GM19438 (cell line): ENCODE data around the gene CDK11A.
"Not testable (repeated sequence)": the region's sequence is repeated elsewhere in the genome, so short reads cannot be mapped to it uniquely, and the experiment has no call there.

Experiments
- ATAC-seq: cut with Tn5 transposase; IDR thresholded peaks from one replicate; pipeline ENCODE4 v1.9.1; 2021; ENCODE audit warnings: low read depth; ENCODE audit not compliant: unreplicated experiment

Gene CDK11A

DNA sequence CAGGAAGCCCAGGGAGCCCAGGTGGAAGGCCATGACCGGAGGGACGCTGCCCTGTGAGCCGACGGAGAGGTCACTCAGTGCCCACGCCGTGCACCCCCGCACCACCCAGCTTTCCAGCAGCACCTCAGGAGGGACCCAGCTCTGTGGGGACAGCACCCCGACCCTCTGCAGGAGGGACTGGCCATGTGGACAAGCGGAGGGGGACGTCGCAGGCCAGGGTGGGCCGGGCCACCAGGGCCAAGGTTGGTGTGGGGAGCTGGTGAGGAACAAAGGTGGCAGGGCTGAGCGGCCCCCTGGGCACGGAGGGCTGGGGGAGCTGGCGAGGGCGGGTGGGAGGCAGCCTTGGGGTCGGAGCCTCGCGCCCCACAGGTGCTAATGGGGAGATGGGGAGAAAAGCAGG is 31.3 kb upstream of the CDK11A start:
- ATAC-seq, result no peak

DNA sequence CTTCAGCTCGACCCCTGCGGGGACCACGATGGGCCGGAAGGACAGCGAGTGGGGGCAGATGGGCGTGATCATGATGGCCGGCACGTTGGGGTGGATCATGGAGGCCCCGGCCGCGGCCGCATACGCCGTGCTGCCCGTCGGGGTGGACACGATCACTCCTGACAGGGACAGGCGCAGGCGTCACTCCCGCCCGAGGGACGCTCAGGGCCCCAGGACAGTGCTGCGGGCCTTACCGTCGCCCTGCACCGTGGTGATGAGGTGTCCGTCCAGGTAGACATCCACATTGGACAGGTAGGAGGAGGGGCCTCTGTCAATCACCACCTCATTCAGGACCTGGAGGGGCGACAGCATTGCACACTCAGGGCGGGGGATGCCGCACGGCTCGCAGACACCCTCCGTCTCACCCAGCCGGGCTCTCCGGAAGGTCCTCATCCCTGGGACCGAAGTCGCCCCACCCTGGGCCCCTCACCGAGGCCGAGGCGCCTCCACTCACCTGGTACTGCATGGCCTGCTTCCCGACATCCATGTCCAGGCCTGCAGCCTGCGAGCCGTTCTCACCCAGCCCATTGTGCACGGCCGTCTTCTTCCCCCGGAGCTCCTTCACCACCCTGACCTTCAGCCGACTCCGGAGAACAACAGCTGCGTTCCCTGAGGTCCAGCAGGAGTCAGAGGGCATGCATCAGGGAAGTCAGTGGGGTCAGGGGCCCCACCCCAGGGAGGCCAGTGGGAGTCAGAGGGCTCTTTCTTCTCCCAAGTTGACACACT is 30.1 kb upstream of the CDK11A start:
- ATAC-seq, result no peak

DNA sequence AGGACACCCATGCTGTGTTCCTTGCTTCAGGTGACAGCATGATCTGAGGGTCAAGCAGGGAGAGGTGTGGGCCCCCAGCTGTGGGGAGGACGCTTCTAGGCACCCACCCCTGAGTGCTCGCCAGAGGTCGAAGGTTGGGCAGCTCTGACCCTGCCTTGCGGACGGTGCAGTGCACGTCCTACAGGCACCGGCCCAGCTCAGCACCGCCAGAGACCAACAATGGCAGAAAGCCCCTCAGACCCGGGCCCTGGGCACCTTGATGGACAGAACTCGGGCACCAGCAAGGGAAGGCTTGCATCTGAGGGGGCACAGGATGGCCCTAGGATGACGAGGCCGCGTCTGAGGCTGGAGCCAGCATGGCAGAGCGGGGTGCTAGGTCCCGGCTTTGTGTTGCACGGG is 29.4 kb upstream of the CDK11A start:
- no peak for ATAC-seq

DNA sequence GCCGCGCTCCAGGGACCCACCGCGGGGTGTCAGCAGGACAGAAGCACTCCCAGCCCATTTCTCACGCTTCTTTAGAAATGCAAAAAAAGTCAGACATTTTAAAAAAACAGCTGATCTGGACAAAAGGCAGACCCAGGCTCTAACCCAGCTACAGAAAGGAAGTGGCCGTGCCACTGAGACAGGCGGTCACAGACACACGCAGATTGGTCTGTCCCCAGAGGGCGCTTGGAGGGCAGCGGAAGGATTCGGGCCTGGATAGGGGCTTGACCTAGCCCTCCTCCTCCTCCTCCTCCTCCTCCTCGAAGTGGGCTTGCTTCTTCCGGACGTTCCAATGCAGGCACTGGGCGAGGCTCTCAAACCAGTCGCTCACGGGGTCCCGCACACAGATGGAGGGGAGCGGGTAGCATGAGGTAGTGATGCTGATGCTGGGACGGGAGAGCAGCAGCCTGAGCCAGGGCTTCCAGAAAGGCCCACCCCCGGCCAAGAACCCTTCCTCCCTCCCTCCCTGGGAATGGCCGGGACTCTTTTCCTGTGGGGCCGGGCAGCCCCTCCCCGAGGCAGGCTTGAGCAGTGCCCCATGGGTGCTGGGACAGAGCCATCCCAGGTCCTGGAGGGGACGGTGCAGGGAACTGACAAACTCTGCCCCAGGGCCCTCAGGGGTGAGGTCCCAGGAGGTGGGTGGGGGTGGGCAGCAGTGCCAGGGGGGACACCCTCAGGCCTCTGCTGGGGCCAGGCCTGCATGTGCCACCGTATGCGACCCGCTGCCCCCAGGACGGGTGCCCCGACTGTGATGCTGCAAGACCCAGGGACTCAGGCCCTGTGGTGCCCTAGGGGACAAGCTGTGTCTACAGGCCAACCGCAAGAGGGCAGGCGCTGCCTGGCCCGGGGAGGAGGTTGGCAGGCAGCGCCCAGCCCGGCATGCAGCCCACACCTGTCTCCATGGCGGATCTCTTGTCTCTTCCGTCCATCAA is 28.8 kb upstream of the CDK11A start:
- ATAC-seq, result no peak

- no peak for ATAC-seq
These were observed 28.0 kb upstream of the CDK11A start for GRCh38 chr1:1752190-1752589.

DNA sequence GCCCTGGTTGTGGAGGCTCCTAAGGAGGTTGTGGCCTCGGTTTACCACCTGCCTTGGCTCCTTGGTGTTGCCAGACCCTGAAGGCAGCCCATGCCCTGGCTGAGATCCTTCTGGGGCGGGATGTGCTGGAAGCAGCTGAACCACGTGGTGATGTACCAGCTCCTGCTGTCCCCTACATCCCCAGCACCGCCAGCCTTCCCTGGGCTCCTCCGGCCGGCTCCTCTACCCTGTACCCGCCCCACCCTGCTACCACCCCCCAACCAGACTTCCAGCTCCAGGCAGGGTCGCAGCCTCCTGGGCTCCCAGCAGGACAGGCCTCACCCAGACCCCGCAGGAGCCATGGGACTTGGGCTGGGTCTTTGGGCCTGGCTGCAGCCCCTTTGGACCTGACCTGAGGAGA is 25.8 kb upstream of the CDK11A start:
- ATAC-seq, result not testable (repeated sequence)

DNA sequence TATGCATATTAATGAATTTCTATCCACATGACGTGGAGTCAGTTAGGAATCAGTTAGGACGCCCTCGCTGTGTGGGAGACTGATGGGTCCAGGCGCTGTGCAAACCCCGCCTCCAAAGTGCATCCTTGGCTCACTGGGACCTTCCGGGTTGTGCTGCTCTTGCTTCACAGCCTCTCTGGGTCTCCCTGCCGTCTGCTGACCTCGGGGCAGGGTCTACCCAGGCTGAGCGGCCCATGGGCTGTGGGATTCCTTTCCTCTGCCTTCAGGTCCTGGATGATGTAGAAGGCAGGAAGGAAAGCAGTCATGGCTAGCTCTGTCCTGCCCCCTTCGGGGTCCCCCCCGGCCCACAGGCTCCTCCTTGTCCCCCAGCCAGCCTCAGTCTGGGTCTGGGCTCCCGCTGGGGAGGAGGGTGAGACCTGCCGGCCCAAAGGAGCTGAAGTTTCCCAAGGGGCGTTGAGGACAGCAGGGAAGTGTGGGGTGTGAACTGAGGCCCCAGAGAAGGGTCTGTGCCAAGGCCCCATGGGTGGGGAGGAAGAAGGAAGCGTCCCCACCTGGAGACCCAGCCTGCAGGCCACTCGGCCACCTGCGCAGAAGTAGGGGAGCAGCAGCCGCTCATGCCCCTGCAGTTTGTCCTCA is 24.6 kb upstream of the CDK11A start:
- ATAC-seq, result no peak

DNA sequence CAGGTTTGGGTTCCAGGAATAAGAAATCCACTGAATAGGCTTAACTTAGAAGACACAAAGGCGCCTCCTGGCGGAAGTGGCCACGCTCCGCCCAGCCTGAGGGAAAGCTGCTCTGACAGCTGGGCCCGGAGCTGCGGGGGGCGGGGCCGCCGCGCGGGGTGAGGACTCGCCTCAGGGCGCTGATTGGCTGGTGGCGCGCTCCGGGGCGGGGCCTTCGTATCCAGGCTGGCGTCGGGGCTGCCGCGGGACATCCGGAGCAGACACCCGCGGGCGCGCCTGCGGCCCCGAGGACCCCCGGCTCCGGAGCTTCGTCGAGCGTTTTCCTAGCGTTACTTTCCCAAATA is 22.4 kb upstream of the CDK11A start:
- peak; percentile 80 for ATAC-seq

GRCh38 chr1:1745651-1746565 is 21.8 kb upstream of the CDK11A start:
- peak; percentile 68 for ATAC-seq

GRCh38 chr1:1742529-1742928 is 18.4 kb upstream of the CDK11A start:
- not testable (repeated sequence) for ATAC-seq

- ATAC-seq, result not testable (repeated sequence)
These were observed 16.9 kb upstream of the CDK11A start for GRCh38 chr1:1741013-1741412.

DNA sequence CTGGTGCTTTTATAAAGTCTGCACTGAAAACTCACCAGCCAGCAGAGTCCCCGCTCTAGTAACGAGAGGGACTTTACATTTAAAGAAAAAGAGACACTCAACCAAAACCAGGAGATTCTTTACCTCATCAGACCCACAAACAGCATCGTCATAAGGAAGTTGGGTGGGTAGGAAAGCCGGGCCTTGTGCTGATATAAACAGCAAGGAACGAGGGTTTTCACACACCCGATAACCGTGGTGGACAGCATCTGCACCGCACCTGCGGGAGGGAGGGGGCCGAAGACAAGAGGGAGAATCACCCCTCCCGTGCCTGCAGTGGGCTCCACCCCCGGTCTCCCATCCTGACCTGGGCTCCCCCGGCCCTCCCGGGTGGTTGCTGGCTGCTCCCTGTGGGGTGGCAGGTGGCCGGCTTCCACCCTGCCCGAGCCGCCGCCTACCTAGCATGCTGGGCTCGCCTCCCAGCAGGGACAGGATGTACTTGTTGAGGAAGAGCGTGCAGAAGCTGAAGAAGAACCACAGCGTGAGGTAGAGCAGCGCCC is 14.7 kb upstream of the CDK11A start:
- not testable (repeated sequence) for ATAC-seq

DNA sequence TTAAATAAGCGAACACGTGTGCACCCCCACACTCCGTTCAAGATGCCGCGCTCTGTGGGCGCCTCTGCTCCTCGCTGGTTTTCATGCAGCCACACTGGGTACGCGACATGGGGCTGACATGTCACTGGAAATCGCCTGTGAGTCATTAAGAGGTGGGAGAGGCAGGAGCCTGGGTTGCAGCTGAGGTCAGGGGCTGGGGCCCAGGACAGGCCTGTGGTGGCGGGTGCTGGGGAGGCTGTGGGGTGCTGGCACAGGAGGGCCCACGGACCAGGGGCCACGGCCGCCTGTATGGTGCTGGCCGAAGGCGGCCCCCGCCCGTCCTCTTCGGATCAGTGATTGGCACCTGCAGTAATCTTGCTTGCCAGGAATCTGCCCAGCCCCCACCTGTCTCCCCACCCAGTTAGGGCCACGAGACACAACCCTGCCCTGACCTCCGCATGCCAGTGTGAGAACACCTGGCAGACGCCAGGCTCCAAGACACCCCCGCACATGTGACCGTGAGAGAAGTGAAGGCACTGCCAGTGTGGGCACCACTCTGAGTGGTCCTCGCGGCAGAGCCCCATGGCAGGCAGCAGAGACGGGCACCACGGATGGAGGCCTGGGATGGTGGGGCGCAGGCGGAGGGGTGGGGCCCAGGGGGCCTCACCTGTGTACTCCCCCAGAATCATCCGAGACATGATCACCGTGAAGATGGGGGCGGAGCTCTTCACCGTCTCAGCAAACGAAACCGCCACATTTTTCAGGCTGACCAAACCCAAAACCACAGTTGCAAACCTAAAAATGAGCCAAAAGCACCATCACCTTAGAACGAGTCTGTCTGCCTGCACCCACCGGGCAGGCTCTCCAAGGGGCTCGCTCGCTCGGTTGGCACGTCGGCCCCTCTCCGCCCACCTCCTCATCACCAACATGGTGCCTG is 13.8 kb upstream of the CDK11A start:
- ATAC-seq, result not testable (repeated sequence)

DNA sequence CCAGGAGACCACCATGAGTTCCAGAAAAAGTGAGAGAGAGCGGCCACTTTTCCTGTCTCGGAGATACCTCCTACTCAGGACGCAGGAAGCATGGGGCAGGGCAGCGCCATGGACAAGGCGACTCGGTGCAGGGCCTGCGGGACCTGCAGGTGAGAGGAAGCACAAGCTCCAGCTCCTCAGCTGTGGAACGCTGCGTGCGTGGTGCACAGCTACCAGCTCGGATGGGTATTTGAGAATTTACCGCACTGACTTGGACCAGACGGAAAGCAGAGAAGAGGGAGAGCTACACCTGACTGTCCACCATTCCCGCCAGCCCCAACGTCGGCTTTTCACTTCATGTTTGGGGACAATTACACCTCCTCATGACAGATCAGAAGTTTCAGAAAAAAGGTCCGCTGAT is 8.2 kb upstream of the CDK11A start:
- ATAC-seq, result no peak

DNA sequence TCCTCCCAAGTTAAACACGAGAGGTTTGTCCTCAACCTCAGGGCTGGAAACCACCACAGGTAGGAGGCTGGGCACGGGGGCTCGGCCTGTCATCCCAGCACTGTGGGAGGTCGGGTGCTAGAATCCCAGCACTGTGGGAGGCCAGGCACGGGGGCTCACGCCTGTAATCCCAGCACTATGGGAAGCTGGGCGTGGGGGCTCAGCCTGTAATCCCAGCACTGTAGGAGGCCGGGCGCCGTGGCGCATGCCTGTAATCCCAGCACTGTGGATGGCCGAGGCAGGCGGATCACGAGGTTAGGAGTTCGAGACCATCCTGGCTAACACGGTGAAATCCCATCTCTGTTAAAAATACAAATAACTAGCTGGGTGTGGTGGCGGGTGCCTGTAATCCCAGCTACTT is 6.7 kb upstream of the CDK11A start:
- no peak for ATAC-seq

- ATAC-seq, result not testable (repeated sequence)
These were observed 6.1 kb upstream of the CDK11A start for GRCh38 chr1:1730230-1730629.

DNA sequence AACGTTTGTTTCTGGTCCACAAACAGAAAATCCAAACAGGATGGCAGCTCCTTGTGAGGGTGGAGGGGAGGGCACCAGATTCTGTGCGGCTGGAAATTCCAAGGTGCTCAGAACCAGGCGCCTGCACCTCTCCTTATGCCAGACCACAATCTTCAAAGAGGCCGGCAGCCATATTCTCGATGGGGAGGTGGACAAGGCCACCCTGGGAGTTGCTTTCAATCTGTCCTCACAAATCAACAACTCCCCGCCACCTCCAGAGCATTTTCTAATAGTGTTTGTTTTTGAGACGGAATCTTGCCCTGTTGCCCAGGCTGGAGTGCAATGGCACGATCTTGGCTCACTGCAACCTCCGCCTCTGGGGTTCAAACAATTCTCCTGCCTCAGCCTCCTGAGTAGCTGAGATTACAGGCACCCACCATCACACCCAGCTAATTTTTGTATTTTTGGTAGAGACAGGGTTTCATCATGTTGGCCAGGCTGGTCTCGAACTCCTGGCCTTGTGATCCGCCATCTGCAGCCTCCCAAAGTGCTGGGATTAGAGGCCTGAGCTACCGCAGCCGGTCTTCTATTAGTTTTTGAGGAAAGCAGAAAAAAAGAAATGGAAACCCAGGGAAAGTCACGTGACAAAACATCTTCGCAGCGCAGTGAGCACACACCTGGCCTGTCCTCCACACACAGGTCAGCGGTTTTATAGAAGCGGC is 5.1 kb upstream of the CDK11A start:
- ATAC-seq, result not testable (repeated sequence)

- not testable (repeated sequence) for ATAC-seq
These were observed 4.3 kb upstream of the CDK11A start for GRCh38 chr1:1728308-1729005.
